Spleen (tissue), 7 donors: ENCODE data around the gene PRKCA.

Source experiments
- POLR2A ChIP-seq, 3 donors: fragments of 450-650 bp; IDR thresholded peaks; one replicate each; pipeline ENCODE4 v1.5.1; 2017; ENCODE audit warnings: antibody characterized with exemption in 3 of 3, mild to moderate bottlenecking in 1 of 3
- POLR2AphosphoS5 ChIP-seq, 3 donors: sonication (generic); formaldehyde crosslinking; IDR thresholded peaks; one replicate each; pipeline ENCODE4 v1.5.1; 2017; ENCODE audit warnings: antibody characterized with exemption in 3 of 3
- TF ChIP-seq, protein P1 (sequence below), 11 experiments: fragments of 200-600 bp in 7 of 11; fragments of 450-650 bp in 4 of 11; sonication (generic) in 4 of 11; IDR thresholded peaks in 8 of 11; conservative IDR thresholded peaks in 3 of 11; 1 replicate in 7 of 11; 2 replicates in 4 of 11; pipeline versions ENCODE4 v1.4.0 to v1.8.0; 2016 to 2021; ENCODE audit warnings: antibody characterized with exemption in 11 of 11, inconsistent platforms in 4 of 11, mild to moderate bottlenecking in 1 of 11
- donor health status: DM: no; HTN: no; CAD: no; lungs with moderate emphysema.
- donor health status: DM: no; HTN: no; CAD: no.
- donor health status: DM: no; HTN: no; CAD: no.

DNA sequence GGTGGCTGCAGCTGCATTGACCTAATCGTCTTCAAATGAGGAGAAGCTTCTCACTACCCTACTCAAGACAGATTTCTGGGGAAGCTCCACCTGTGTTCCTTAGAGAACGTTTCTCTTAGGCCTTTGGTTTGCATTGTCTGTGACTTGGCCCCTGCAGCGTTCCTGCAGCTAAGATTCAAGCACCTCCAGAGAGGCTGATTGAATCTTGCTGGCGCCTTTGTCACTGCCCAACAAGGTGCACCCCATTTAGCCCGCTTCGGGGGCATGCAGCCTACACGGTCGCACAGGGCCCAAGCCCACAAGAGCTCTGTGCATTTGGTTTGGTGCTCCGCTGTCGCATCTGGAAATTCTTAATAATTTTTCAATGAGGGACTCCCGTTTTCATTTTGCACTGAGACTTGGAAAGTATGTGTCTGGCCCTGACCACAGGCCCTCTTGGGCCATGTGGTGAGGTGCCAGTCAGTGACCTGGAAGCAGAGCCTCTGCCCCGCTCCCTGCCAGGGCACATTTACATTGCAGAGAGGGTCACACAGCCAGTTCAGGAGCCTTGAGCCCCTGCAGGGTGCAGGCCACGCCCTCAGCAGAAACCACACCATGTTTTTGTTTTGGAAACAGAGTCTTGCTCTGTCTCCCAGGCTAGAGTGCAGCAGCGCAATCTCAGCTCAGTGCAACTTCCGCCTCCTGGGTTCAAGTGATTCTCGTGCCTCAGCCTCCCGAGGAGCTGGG, 481.4 kb downstream of the PRKCA start:
- TF ChIP-seq, protein P1, sequence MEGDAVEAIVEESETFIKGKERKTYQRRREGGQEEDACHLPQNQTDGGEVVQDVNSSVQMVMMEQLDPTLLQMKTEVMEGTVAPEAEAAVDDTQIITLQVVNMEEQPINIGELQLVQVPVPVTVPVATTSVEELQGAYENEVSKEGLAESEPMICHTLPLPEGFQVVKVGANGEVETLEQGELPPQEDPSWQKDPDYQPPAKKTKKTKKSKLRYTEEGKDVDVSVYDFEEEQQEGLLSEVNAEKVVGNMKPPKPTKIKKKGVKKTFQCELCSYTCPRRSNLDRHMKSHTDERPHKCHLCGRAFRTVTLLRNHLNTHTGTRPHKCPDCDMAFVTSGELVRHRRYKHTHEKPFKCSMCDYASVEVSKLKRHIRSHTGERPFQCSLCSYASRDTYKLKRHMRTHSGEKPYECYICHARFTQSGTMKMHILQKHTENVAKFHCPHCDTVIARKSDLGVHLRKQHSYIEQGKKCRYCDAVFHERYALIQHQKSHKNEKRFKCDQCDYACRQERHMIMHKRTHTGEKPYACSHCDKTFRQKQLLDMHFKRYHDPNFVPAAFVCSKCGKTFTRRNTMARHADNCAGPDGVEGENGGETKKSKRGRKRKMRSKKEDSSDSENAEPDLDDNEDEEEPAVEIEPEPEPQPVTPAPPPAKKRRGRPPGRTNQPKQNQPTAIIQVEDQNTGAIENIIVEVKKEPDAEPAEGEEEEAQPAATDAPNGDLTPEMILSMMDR (IDR thresholded peaks at IDR 0.05 in 8 of 11, conservative IDR thresholded peaks at IDR 0.05 in 3 of 11) = no peak
- TF ChIP-seq POLR2A (IDR thresholded peaks at IDR 0.05) (no peak), POLR2AphosphoS5 (IDR thresholded peaks at IDR 0.05) (no peak)
